ENCODE results near the gene CSTF2. TPM values are rescaled to one million over a fixed set of nuclear protein-coding genes. Genes with fewer than 3 reads are reported as not detected.

CSTF2 gene
- total RNA-seq, 1 donor = 16.0 TPM

DNA sequence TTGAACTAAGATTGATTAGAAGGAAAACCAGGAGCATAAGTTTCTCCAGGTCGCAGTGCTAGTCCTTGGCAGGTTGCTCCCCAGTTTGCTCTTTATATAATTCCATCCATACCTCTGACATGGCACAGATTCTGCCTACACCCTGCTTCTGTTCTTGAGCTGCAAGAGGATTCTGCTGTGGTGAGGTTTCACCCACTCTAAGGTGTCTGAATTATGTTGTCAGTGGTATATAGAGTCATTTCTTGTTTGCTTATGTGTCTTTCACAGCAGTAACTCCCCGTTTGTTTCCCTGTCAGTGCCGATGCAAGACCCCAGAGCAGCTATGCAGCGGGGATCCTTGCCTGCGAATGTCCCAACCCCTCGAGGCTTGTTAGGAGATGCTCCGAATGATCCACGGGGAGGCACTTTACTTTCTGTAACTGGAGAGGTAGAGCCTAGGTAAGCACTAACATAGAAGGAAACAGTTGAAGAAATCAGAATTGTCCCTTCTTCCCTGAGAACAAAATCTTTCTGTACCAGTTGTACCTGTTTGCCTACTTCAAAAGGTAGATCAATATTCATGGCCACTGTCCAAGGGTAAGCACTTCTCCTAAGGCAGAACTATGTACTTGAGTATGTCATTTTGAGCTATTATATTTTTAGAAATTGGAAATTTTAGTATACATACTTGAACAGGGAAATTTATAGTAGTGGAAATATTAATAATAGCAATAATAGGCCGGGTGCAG, 11.2 kb downstream of the CSTF2 start:
- DNase-seq (ENCODE audit: low read depth) = no peak
- TF ChIP-seq, protein P1, sequence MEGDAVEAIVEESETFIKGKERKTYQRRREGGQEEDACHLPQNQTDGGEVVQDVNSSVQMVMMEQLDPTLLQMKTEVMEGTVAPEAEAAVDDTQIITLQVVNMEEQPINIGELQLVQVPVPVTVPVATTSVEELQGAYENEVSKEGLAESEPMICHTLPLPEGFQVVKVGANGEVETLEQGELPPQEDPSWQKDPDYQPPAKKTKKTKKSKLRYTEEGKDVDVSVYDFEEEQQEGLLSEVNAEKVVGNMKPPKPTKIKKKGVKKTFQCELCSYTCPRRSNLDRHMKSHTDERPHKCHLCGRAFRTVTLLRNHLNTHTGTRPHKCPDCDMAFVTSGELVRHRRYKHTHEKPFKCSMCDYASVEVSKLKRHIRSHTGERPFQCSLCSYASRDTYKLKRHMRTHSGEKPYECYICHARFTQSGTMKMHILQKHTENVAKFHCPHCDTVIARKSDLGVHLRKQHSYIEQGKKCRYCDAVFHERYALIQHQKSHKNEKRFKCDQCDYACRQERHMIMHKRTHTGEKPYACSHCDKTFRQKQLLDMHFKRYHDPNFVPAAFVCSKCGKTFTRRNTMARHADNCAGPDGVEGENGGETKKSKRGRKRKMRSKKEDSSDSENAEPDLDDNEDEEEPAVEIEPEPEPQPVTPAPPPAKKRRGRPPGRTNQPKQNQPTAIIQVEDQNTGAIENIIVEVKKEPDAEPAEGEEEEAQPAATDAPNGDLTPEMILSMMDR (IDR thresholded peaks at IDR 0.05; ENCODE audit: insufficient read depth, low read depth, low read length) = no peak
- no peak overlapping the region for H3K4me3 ChIP-seq (ENCODE audit: low read depth, low read length)

DNA sequence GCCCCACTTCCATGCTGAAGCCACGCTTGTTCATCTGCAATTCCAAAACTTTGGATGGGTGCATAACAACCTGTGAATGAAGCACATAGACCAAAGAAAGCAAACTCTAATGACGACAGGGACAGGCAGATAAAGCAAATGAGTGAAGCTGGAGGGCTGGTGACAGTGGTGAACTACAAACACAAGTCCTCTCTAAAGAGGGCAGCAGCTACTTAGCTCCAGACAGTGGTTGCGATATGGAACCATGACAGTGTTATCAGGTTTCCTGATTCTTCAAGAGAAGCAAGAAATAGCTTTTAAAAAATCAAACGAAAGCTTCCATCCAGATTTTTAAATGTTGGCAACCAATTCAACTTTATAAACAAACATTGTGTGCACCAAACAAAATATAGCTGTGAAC, 30.1 kb downstream of the CSTF2 start:
- TF ChIP-seq, protein P1 (IDR thresholded peaks at IDR 0.05; ENCODE audit: insufficient read depth, low read depth, low read length) = no peak
- H3K4me3 ChIP-seq (ENCODE audit: low read depth, low read length) = no peak overlapping the region
- no peak for DNase-seq (ENCODE audit: low read depth)

DNA sequence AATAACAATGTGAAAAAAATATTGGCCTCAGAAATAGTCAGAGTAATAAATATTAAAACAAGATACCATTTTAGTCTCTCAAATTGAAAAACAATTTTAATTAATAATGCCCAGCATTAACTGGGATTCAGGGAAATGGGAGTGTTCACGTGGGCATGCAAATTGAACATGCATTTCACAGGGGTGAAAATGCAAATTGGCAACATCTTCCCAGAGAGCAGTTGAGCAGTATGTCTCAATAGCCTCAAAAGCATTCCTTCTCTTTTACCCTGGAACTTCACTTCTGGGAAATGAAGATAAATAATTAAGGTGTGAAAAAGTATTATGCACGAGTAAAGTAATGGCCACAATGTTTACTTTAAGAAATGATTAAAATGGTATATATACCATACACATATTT, 32.6 kb downstream of the CSTF2 start:
- no peak overlapping the region for H3K4me3 ChIP-seq (ENCODE audit: low read depth, low read length)
- TF ChIP-seq, protein P1 (IDR thresholded peaks at IDR 0.05; ENCODE audit: insufficient read depth, low read depth, low read length) = no peak
- no peak for DNase-seq (ENCODE audit: low read depth)

DNA sequence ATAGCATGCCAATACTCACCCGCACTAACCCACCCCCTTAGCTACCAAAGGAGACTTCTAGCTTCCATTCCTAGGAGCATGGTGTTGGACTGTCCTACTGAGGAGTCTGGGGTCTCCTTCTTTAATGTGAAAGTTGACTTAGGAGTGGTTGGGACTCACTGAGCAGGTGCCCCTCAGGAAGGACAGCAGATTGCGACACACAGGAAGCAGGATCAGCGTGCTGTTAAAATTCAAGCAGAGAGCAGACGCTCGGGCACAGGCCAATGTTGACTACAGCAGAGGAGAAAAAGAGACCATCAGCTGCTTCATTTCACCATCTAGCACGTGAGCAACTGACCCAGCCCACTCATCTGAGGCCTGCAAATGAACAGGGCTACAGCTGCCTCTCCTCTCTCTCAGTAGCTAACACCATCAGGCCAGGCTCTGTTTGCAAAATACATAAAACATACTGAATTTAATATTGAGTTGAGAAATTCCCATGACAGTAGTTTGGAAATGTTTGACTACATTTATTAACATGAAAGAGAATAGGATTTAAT, 43.2 kb downstream of the CSTF2 start:
- no peak overlapping the region for H3K4me3 ChIP-seq (ENCODE audit: low read depth, low read length)
- TF ChIP-seq, protein P1 (IDR thresholded peaks at IDR 0.05; ENCODE audit: insufficient read depth, low read depth, low read length) = no peak
- peak; percentile 39 for DNase-seq (ENCODE audit: low read depth)

DNA sequence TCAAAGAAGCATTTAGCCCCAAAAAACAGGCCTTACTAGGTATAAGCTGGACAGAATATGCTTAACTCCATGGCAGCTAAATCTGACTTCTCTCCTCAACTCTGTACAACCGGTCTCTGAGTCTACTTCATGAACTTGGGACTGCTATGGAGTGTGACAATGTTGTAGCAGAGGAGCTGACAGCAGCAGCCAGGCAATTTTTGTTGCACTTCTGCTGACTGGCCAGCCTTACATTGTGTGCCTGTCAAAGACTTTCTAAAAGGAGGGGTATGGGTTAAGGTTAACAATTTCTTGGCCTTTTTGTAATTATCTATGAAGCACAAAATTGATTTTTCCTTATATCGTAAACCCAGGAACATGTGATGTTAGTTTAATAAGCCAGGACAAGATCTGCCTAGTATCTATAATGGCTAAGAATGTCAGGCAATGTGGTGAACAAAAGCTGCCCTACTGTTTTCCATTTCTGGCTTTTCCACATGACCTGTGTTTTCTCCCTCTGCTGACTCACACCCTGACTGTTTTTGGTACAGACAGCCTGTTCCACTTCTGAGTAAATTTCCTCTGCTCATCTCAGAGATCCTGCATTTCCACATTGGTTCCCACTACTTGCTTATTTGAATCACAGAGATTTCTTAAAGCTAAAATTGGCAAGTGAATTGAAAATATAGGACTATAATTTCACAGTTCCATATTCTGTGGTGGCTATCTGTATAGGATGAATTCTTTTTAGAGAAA, 44.6 kb downstream of the CSTF2 start:
- TF ChIP-seq, protein P1 (IDR thresholded peaks at IDR 0.05; ENCODE audit: insufficient read depth, low read depth, low read length) = no peak
- peak; percentile 66 for DNase-seq (ENCODE audit: low read depth)
- H3K4me3 ChIP-seq (ENCODE audit: low read depth, low read length) = no peak overlapping the region

DNA sequence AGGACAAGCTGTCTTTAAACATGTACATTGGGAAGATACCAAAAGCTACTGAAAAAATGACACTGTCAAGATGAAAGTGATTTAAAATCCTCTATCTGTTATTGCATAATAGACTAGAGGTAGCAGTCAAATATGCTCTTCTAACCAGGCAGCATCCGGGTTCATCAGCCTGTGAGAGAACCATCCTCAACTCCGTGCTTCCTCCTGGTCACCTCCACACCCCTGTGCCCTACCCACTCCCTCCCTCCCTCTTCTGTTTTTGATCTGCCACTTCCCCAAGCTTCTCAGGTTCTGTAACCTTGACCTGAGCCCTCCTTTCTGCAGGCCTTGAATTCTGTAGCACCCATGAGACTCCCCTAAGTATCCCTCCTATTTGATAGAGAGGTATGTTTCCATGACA, 48.1 kb downstream of the CSTF2 start:
- DNase-seq (ENCODE audit: low read depth) = no peak
- TF ChIP-seq, protein P1 (IDR thresholded peaks at IDR 0.05; ENCODE audit: insufficient read depth, low read depth, low read length) = no peak
- H3K4me3 ChIP-seq (ENCODE audit: low read depth, low read length) = no peak overlapping the region

Data from fibroblast of villous mesenchyme (primary cell).